ENCODE data around the gene HOXD10.

DNA sequence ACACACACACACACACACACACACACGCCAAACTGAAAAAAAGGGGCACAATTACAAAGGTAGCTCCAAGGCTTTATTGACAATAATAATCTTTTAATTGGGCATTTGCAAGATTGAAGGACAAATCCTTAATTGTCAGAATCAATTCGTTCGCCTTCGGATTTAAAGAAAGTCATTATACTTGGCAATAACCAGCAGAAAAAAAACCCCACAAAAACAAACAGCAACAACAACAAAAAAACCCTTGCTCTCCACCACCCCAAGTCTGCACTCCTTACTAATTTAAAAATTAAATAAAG, 11.1 kb downstream of the HOXD10 start:
- TF ChIP-seq CTCF (IDR thresholded peaks at IDR 0.05; ENCODE audit: insufficient read depth, low read length) (no peak), SPI1 (IDR thresholded peaks at IDR 0.05; ENCODE audit: borderline replicate concordance, low read depth) (no peak), POLR2AphosphoS5 (IDR thresholded peaks at IDR 0.05; ENCODE audit: low read depth) (no peak)
- TF ChIP-seq, protein P1, sequence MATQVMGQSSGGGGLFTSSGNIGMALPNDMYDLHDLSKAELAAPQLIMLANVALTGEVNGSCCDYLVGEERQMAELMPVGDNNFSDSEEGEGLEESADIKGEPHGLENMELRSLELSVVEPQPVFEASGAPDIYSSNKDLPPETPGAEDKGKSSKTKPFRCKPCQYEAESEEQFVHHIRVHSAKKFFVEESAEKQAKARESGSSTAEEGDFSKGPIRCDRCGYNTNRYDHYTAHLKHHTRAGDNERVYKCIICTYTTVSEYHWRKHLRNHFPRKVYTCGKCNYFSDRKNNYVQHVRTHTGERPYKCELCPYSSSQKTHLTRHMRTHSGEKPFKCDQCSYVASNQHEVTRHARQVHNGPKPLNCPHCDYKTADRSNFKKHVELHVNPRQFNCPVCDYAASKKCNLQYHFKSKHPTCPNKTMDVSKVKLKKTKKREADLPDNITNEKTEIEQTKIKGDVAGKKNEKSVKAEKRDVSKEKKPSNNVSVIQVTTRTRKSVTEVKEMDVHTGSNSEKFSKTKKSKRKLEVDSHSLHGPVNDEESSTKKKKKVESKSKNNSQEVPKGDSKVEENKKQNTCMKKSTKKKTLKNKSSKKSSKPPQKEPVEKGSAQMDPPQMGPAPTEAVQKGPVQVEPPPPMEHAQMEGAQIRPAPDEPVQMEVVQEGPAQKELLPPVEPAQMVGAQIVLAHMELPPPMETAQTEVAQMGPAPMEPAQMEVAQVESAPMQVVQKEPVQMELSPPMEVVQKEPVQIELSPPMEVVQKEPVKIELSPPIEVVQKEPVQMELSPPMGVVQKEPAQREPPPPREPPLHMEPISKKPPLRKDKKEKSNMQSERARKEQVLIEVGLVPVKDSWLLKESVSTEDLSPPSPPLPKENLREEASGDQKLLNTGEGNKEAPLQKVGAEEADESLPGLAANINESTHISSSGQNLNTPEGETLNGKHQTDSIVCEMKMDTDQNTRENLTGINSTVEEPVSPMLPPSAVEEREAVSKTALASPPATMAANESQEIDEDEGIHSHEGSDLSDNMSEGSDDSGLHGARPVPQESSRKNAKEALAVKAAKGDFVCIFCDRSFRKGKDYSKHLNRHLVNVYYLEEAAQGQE (IDR thresholded peaks at IDR 0.05; ENCODE audit: insufficient replicate concordance, low read depth): no peak

Measured in HL-60 (cell line).